GM19438 (cell line): Measurements from ENCODE around the gene CARD11.

Experiments
- ATAC-seq: cut with Tn5 transposase; IDR thresholded peaks from one replicate; pipeline ENCODE4 v1.9.1; 2021; ENCODE audit warnings: low read depth; ENCODE audit not compliant: unreplicated experiment

The CARD11 gene

DNA sequence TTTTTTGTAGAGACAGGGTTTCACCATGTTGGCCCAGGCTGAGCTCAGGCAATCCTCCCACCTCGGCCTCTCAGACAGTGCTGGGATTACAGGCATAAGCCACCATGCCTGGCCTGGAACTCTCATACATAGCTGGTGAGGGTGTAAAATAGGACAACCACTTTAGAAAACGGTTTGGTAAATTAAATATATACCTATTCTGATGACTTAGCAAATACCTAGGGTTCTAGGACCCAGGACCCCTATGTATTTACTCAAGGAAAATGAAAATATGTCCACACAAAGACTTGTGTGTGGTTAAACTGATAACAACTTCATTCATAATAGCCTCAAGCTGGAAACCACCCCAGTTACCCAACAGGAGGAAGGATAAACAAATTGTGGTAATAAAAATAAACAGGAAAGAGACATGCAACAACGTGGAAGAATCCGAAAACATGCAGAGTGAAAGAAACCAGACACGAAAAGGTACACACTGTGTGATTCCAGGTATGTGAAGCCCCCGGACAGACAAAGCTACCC lies 52.7 kb downstream of the CARD11 start:
- ATAC-seq, result no peak

DNA sequence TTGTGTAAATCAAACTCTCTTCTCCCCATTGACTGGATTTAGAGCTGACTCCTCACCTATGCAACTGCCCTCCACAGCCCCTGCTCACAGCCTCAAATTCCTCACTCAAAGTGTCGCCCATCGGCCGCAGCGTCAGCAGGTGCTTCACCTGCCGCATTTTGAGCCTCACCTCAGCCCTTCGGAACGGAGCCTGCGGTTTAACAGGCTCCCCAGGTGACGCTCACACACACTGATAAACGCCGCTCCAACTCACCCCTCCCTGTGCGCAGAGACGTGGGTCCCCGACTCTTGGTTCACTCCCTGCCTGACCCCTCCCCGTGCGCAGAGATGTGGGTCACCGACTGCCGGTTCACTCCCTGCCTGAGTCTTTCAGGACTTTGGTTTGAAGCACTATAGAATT lies 57.1 kb downstream of the CARD11 start:
- ATAC-seq, result no peak

DNA sequence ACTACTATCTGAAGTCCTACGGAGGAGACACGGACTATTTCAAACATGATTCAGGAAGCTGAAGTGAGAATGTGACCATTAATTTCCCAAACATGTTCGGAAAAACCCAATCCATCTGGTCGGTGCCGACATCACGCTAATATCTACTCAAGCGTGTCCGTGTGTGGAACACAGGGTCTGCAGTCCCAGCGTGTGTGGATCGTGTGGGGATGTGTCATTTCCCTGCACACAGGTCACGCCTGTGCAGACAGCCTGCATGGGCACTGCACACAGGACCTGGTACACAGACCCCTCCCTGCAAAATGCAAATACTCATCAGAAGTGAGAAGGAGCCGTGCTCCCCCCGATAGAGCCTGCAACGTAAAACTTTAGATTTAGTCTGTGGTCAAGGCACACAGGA lies 57.8 kb downstream of the CARD11 start:
- no peak for ATAC-seq

DNA sequence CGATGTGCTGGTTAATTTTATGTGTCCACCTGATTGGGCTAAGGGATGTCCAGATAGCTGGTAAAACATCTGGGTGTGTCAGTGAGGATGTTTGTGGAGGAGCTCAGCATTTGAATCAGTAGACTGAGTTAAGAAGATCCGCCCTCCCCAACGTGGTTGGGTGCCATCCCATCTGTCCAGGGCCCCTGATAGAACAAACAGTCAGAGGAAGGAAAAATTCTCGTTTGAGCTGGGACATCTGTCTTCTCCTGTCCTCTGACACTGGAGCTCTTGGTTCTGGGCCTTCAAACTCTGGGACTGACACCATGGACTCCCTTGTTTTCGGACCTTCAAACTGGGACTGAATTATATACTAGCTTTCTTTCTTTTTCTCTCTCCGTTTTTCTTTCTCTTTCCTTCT lies 59.6 kb downstream of the CARD11 start:
- no peak for ATAC-seq

DNA sequence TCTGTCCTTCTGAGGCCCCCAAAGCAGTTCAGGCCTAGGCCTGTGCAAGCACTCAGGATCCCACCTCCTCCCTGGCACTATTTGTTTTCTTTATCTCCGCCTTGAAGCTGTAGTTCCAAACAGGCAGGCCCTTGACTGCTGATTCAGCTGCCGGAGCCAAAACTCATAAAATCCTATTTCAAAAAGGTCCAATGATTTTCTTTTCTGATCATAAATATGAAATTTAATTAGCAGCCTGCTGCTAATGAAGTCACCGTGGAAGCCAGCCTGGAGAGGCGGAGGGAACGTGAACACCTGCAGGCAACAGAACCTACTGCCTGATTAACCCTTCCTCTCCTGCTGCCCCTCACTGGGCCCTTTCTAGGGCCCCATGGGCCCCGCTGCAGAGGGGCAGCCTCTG lies 60.1 kb downstream of the CARD11 start:
- no peak for ATAC-seq

DNA sequence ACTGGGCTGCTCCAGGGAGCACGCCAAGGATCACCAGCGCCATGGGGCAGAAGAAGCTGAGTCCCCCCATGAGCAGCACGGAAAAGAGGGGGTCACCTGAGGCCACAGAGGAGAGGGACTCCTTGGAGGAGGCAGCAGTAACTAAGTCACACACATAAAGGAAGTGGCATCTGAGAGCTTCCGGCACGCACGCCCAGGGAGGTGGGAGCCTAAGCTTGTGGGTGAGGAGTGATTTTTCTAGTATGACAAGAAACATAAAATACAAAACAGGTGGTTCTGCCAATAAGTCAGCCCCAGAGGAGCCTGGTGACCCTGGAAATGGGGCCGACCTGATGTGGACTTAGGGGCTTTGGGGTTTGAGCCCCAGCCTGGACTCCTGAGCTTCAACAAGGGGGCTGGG lies 60.8 kb downstream of the CARD11 start:
- no peak for ATAC-seq

DNA sequence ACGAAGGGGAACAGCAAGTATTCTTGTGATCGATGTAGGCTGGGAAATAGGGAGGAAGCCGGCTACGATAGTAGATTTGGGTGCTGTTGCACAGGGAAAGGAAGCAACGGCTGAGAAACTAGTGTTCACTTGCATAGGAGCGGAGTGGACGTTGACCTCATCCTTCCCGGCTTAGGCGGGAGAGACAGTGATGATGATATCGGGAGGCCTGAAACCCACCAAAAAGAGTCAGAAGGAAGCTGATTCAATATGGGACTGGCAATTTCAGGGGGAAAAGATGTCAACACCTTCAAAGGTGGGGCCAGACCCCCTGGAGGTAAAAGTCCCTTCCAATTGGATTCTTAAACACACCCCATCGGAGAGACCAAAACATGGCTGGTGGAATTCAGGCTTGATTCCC lies 61.3 kb downstream of the CARD11 start:
- no peak for ATAC-seq

DNA sequence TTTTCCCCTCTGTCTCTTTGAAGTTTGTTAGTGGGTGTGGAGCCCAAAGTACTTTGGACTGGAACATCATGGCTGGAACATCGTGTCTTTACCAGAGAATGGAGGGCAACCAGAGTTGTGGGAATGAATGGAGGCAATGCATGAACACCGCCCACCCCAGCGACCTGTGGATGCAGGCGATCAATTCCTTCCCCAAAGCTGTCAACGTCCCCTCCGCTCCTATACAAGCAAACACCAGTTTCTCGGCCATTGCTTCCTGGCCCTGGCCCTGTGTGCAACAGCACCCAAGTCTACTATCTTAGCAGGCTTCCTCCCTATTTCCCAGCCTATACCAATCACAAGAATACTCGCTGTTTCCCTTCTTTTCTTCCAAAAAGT lies 62.6 kb downstream of the CARD11 start:
- no peak for ATAC-seq

DNA sequence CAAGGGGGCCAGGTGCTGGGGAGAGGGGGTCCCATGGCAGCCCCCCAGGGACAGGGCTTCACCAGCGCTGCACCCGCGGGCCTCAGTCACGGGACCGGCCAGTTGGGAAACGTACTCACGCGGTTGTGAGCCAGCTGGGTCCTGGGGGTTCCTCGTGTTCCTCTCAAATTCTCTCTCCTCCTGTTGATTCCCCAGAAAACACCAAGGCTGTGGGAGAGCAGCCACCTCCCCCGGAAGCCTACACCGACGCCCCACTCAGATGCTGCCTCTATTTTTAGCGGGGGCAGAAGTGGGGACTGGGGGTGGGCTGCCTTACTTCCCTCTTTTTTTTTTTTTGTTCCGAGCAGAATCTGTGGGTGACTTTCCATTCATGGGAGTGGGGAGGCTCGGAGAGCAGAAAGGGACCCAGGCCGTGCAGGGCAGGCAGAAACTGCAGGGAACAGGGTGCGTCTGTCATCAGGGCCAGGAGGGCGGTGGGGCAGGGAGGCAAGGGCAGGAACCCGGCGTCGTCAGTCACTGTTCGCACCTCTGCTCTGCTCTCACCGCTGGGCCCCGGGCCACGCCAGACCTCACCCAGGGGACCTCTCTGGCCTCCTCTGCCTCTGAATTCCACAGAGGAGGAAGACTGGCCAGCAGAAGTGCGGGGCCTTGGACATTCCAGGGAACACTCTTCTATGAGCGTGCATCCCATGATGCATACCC lies 63.1 kb downstream of the CARD11 start:
- ATAC-seq, result no peak

DNA sequence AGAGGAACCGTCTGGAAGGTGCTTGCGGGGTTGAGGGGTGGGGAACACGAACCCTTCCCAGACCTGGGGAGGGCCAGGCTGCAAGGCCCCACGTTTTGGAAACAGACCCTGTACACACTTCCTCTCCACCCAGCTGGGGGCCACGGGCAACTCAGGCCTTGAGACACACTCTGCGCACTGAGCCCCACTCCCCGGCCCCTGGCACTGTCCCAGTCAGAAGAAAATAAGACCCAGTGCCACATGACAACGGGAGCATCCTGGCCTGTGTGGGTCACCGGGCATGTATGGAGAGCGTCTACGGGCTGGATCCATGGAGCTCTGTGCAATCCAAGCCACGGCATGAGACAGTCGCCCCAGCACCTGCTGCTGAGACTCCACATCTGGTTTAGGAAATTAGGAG lies 63.7 kb downstream of the CARD11 start:
- no peak for ATAC-seq

DNA sequence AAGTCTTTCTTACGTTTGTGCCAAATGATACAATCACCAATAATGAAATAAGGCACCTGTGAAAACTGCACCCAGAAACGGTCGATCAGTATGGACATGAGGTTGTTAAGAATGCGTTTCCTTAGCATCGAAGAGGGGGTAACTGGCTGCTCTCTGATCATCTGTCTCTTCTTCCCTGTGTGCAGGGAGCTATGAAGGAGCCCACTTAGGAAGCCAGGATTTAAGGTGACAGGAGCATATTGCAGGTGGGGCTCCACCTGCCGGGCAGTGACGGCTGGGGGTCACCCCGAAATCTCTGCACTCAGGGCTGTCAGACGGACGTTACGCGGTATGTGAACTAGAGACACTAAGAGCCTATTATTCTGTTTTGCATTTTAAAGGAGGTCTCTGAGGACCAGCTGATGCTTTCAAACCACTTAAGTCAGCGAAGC lies 64.5 kb downstream of the CARD11 start:
- ATAC-seq, result no peak

DNA sequence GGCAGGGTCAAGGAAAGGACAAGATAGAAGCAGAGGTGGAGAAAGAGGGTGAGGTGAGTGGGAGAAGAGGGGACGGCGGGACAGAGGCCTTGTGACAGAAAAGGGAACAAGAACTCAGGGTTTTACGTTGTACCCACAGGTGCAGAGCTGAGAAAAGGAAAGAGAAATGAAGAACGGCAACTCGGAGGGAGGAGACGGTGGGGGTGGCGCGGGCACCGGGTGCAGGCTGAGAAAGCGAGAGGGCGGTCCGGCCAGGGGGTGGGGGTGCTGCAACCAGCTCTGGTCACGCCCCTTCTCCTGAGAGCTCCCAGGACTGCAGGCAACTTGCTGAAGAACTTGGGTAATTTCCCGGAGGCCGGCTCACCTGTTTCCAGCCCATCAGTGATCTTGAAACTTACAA lies 65.3 kb downstream of the CARD11 start:
- peak; percentile 74 for ATAC-seq

DNA sequence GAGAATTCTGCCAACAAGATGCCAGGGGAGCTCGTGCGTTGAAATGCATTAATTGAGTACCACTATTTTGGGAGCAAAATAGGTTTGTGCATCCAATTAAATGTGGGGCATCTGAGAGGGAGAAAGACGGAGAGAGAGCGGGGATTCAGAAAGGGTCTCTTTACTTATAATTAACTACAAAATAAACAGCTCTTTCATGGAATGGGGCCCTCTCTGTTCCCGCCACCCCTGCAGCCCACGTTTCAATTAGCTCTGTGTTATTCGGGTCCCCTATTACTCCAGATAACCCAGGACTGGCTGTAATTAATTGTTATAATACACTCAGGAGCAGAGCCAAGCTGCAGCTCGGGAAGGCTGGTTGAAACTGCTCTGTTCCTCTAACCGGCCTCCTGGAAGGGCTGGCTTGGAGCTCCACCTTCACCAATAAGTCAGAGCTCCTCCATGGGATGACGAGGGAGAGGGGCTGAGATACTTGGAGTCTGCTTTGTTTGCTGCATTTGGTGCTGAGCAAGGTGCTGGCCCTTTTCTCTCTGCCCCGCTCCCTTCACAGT lies 67.8 kb downstream of the CARD11 start:
- ATAC-seq, result no peak

DNA sequence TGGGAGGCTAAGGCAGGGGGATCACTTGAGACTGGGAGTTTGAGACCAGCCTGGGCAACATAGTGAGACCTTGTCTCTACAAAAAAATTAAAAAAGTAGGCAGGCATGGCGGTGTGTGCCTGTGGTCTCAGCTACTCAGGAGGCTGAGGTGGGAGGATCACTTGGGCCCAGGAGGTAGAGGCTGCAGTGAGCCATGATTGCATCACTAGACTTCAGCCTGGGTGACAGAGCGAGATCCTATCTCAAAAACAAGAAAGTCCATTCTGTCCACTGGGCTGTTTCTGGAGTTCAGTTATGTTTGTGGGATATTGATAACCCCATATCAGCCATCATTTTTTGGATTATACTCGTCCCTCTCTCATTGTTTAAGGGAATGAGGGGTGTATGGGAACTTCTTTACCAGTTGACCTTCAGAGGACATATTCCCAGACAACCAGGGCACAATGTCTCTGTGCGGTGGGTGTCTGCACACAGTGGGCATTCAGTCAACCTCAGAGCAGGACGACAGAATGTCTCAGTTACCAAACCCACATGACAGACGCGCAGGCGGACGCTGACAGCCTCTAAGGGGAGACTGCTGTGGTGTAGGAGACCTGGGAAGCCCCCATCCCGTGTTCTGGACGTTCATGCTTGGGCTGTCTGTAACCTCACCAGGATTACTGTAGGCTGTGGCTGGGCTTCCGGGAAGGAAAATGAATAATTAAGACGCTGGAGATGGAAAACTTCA lies 69.4 kb downstream of the CARD11 start:
- ATAC-seq, result no peak

DNA sequence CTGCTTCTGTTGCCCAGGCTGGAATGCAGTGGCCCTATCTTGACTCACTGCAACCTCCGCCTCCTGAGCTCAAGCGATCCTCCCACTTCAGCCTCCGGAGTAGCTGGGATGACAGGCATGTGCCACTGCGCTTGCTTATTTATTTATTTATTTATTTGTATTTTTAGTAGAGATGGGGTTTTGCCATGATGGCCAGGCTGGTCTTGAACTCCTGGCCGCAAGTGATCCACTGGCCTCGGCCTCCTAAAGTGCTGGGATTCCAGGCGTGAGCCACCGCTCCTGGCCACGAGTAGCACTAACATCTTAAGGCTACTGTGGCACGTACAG lies 70.9 kb downstream of the CARD11 start:
- no peak for ATAC-seq

DNA sequence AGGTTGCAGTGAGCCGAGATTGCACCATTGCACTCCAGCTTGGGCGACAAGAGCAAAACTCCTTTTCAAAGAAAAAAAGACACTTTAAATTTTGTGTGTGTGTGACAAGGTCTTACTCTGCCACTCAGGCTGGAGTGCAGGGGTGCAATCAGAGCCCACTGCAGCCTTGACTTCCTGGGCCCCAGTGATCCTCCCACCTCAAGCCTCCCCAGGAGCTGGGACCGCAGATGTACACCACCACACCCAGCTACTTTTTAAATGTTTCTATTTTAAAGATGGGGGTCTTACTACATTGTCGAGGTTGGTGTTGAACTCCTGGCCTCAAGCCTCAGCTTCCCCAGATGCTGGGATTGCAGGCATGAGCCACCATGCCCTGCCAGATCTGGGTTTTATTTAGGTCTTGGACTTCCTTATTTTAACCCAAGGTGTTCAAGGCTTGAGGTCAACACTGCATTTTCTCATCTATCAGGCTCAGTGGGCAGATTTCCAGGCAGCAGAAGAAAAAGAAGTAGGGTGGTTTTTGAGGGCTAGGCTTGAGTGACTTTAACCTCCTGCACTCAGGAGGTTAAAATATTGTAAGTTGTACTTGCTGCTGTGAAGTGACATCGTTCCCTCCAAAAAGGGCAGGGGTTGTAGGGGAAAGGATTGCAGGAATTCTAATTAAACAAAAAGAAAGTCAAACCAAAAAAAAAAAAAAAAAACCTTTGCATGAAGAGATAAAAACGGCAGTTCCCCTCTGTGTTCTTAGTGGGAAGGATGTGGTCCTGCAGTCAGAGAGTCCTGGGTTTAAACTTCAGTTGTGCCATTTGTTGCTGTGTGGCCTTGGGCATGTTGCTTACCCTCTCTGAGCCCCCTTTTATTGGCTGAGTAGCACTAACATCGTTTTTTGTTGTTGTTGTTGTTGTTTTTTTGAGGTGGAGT lies 71.5 kb downstream of the CARD11 start:
- ATAC-seq, result peak; percentile 85

DNA sequence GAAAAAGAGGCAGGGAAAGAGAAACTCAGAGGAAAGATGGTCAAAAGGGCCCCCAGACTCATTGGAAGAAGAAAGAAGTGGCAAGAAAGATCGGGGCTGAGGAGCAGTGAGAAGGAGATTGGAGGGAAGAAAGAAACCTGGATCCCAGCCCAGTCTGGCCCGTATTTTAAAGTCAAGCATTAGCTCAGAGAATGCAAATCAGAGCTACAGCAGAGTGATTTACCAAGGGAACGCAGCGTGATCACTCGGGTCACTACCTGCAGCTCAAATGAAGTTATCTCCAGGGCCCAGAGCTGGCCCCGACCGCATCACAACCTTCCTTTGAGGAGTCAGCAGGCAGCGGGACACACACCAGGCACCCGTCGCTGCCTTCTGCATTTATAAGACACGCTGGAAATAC lies 72.8 kb downstream of the CARD11 start:
- ATAC-seq, result no peak

DNA sequence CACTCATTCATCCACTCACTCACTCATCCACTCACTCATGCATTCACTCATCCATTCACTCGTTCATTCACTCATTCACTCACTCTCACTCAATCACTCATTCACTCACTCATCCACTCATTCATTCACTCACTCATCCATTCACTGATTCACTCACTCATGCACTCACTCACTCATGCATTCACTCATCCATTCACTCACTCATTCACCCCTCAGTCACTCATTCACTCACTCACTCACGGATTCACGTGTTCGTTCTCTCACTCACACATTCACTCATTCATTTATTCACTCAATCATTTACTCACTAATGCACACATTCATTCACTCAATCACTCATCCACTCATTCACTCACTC lies 73.4 kb downstream of the CARD11 start:
- ATAC-seq, result no peak

DNA sequence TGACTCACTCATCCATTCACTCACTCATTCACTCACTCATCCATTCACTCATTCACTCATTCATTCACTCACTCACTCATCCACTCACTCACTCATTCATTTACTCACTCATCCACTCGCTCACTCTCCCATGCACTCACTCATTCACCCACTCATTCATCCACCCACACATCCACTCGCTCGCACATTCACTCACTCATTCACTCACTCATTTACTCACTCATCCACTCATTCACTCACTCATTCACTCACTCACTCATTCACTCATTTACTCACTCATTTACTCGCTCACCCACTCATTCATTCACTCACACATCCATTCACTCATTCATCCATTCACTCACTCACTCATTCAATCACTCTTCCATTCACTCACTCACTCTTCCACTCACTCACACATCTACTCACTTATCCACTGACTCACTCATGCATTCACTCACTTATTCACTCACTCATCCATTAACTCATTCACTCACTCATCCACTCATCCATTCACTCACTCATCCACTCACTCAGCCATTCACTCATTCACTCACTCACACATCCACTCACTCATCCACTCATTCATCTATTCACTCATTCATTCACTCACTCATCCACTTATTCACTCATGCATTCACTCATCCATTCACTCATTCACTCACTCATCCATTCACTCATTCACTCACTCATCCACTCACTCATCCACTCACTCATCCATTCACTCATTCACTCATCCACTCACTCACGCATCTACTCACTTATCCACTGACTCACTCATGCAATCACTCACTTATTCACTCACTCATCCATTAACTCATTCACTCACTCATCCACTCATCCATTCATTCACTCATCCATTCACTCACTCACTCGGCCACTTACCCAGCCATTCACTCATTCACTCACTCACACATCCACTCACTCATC lies 74.0 kb downstream of the CARD11 start:
- no peak for ATAC-seq
